Measurements from ENCODE around the gene LGI4.

Gene LGI4

GRCh38 chr19:35134601-35135242 is at the start of gene LGI4:
Gene LGI4 (minus strand): TSS chr19:35135059. CDS start chr19:35134680, 379 bp downstream.
- no peak for DNase-seq

- no peak for DNase-seq
Measured at GRCh38 chr19:35184267-35184666, 49.4 kb upstream of the LGI4 start.

GRCh38 chr19:35181387-35181786 is 46.5 kb upstream of the LGI4 start:
- no peak for DNase-seq

- no peak for DNase-seq
Measured at GRCh38 chr19:35179830-35180229, 45.0 kb upstream of the LGI4 start.

- DNase-seq: no peak
Measured at GRCh38 chr19:35178701-35179100, 43.8 kb upstream of the LGI4 start.

- DNase-seq: no peak
Measured at GRCh38 chr19:35177377-35178274, 42.8 kb upstream of the LGI4 start.

GRCh38 chr19:35176181-35176570 is 41.3 kb upstream of the LGI4 start:
- DNase-seq: no peak

GRCh38 chr19:35174226-35174625 is 39.4 kb upstream of the LGI4 start:
- DNase-seq: no peak

- no peak for DNase-seq
Measured at GRCh38 chr19:35171730-35172129, 36.9 kb upstream of the LGI4 start.

GRCh38 chr19:35170359-35171061 is 35.7 kb upstream of the LGI4 start:
- DNase-seq: no peak

GRCh38 chr19:35169221-35169995 is 34.5 kb upstream of the LGI4 start:
- no peak for DNase-seq

GRCh38 chr19:35168196-35168595 is 33.3 kb upstream of the LGI4 start:
- no peak for DNase-seq

GRCh38 chr19:35167251-35168119 is 32.6 kb upstream of the LGI4 start:
- no peak for DNase-seq

GRCh38 chr19:35166100-35167063 is 31.5 kb upstream of the LGI4 start:
- DNase-seq: no peak

GRCh38 chr19:35165200-35166058 is 30.6 kb upstream of the LGI4 start:
- no peak for DNase-seq

GRCh38 chr19:35164418-35164817 is 29.6 kb upstream of the LGI4 start:
- no peak for DNase-seq

GRCh38 chr19:35162471-35163326 is 27.8 kb upstream of the LGI4 start:
- DNase-seq: no peak

GRCh38 chr19:35161434-35161743 is 26.5 kb upstream of the LGI4 start:
- DNase-seq: no peak
